Measurements from ENCODE around the gene INO80E.
"Not testable (repeated sequence)": the region's sequence is repeated elsewhere in the genome, so short reads cannot be mapped to it uniquely, and the experiment has no call there.

INO80E gene

DNA sequence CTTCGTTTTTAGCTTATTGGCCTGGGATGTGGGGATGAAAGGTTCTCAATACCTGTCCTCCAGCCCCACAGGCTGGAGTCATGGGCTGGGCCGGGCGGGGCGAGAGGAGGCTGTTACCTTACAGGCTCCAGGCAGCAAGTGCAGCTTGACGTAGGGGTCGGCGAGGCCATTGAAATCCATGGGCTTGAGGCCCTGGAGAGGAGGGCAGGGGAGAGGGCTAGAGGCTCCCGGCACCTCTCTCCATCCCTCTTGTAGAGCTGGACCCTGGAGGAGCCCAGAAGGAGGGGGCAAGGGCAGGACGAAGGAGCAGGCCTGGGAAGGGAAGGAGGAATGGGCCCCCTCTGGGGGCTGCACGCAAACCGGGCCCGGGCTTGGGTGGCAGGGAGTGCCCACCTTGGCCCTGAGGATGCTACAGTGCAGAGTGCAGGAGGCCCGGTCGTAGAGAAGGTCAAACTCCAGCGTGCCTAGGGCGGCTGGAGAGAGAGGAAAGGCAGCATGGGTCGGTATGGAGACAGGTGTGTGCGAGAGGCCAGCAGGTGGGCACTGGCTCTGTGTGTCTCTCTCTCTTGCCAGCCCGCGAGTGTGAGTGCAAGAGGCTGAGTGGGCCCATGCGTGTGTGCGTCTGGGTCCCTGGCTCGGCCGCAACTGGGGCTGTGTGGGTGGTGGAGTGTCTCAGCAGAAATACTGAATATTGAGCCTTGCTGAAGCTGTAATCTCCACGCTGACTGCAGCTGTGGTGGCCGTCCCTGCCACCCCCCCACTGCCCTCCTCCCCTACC, 13.2 kb downstream of the INO80E start:
- H3K27ac Mint-ChIP-seq = no peak overlapping the region
- H3K4me1 Mint-ChIP-seq = peaks cover 21% of the 10 kb centered on the region
- DNase-seq (ENCODE audit: low spot score in 2 of 2) = no peak
- peak overlapping the region; percentile 76 for H3K4me3 Mint-ChIP-seq
- H3K36me3 Mint-ChIP-seq = peaks cover 16% of the 10 kb centered on the region
- no peak for ATAC-seq
- H3K9me3 Mint-ChIP-seq = no peaks in the 10 kb centered on the region

DNA sequence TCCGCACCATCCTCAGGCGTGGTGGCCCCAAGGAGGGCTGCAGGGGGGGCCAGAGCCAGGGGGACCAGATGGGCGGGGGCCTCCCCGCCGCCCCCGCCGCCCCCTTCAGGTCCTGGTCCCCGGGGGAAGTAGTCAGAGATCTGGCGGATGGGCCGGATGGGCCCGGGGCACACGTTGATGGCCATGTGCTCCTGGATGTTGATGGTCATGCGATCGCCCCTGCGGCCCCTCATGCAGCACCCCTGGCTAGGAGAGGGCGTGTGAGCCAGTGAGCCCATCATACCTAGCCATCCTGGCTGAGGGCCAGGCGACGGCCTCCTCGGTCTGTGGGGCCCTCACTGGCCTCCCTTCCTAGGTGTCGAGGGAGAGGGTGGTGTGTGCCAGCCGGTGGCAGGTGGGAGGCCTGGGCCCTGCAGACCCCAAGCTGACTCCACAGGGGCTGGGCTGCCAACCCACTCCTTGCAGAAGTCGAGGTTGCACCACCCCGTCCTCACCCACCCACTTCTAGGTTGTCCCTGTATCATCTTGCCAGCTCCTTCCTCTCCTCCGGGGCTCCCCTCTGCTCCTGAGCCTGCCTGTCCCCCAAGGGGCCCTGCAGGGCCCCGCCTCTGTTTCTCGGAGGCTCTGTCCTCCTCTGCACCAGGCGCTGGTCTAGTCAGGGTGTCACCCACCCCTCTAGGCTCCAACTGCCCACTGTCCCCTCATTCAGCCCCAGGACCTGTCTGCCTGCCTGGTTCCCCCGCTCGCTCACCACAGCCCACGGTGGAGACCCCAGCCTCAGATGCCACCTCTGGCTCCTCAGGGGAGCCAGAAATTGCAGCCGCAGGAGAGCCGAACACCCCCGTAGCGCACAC, 14.2 kb downstream of the INO80E start:
- ATAC-seq = peak; percentile 22
- DNase-seq (ENCODE audit: low spot score in 2 of 2) = no peak
- no peaks in the 10 kb centered on the region for H3K9me3 Mint-ChIP-seq
- H3K4me1 Mint-ChIP-seq = peaks cover 21% of the 10 kb centered on the region
- H3K27ac Mint-ChIP-seq = peak overlapping the region; percentile 29
- peak overlapping the region; percentile 76 for H3K4me3 Mint-ChIP-seq
- peaks cover 11% of the 10 kb centered on the region for H3K36me3 Mint-ChIP-seq

DNA sequence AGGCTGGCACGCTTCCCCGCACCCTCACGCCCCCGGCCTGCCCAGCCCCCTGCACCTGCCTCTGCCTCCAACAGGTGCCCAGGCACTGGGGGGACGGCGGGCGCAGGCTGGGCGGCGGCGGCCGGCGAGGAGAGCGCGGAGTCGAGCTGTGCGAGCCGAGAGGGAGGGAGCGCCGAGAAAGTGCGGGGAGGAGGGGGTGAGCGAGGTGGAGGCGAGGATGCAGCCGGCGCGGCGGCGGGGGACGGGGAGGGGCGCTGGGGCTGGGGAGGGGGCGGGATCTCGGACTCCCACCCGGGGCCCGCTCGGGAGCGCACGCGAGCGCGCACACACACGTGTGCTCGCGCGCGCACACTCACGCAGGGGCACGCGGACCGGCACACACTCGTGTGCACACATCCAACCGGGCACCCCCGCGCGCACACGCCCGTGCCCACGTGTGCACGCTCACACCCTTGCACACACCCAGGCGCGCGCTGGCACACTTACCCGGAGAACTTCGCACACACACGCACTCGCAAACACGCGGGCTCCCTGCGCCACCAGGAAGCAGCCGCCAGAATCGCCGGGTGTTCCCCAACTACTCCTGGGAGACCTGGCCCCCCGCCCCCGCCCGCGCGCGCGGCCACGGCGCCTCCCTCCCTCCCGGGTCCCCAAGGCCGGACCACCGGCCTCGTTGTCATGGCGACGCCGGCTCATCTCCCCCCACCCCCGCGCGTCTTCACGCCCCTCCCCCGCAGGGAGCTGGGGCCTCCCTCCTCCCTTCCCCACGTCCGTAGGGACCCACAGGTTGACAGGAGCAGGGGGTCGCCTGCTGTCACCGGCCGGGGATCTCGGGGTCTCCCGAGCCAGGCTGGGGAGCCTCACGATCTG, 15.0 kb downstream of the INO80E start, which contains the start of gene DOC2A:
DOC2A (minus strand) TSS at position 184 of the 870 bp plus-strand sequence. CDS start 805 bp downstream, outside the sequence.
- Mint-ChIP-seq H3K27ac (peak within 1 kb of the TSS; percentile 29), H3K36me3 (peaks cover 6% of the 10 kb centered on the region), H3K4me3 (peak within 1 kb of the TSS; percentile 76), H3K9me3 (no peaks in the 10 kb centered on the region), H3K4me1 (peaks cover 21% of the 10 kb centered on the region)
- ATAC-seq (peak; percentile 67), DNase-seq (ENCODE audit: low spot score in 2 of 2) (no peak)

DNA sequence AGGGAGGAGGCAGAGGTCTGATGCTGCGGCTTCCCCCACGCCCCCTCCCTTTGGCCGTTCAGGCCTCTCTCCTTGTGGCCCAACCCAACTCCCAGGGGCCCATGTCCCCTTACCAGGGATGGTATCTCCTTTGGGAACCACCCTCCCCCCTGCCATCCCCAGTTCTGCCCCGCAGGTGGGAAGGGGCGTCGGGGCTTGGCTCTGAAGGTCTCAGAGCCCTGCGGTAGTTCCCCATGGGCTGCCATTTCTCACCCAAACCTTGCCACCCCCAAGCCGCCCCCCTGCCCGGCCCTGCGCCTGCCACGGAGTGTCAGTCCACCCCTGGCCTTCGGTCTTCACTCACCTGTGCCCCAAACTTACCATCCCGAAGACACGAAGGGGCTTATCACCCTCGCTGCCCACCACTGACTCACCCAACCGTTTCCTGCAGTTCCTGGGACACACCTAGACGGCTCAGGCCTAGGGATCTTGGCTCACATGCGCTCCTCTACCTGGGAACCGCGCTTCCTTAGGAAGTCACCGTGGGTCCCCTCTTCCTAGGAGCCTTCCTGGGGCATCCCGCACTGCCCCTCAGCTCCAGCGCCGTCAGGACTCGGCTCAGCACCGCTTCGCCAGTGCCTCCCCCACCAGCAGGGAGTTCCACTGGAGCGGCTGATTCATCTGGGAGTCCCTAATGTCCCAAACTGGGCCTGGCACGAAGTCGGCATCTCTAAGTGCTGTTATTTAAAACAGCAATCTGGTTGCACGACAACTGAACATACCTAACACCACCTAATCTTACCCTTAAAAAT, 15.9 kb downstream of the INO80E start:
- peaks cover 6% of the 10 kb centered on the region for H3K36me3 Mint-ChIP-seq
- DNase-seq (ENCODE audit: low spot score in 2 of 2) (no peak), ATAC-seq (no peak)
- peaks cover 21% of the 10 kb centered on the region for H3K4me1 Mint-ChIP-seq
- H3K27ac Mint-ChIP-seq = no peak overlapping the region
- peak overlapping the region; percentile 76 for H3K4me3 Mint-ChIP-seq
- H3K9me3 Mint-ChIP-seq = no peaks in the 10 kb centered on the region

DNA sequence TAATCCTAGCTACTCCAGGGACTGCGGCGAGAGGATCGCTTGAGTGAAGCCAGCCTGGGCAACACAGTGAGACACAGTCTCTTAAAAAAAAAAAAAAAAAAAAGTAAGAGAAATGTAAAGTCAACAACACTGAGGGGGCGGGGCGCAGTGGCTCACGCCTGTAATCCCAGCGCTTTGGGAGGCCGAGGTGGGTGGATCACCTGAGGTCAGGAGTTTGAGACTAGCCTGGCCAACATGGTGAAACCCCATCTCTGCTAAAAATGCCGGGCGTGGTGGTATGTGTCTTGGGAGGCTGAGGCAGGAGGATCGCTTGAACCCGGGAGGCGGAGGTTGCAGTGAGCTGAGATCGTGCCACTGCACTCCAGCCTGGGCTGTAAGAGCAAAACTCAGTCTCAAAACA, 16.6 kb downstream of the INO80E start:
- ATAC-seq; H3K4me3 Mint-ChIP-seq; DNase-seq (ENCODE audit: low spot score in 2 of 2); H3K36me3 Mint-ChIP-seq; H3K27ac Mint-ChIP-seq; H3K9me3 Mint-ChIP-seq: not testable (repeated sequence)
- peaks cover 21% of the 10 kb centered on the region for H3K4me1 Mint-ChIP-seq

DNA sequence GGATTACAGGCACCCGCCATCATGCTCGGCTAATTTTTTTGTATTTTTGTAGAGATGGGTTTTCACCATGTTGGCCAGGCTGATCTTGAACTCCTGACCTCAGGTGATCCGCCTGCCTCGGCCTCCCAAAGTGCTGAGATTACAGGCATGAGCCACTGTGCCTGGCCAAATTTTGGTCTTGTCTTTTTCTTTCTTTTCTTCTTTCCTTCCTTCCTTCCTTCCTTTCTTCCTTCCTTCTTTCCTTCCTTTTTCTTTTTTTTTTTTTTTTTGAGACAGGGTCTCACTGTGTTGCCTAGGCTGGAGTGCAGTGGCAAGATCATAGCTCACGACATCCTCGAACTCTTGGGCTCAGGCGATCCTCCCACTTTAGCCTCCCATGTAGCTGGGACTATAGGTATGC, 19.4 kb downstream of the INO80E start:
- H3K27ac Mint-ChIP-seq = peak overlapping the region; percentile 33
- H3K4me3 Mint-ChIP-seq; H3K36me3 Mint-ChIP-seq; ATAC-seq; H3K9me3 Mint-ChIP-seq; DNase-seq (ENCODE audit: low spot score in 2 of 2); H3K4me1 Mint-ChIP-seq: not testable (repeated sequence)

DNA sequence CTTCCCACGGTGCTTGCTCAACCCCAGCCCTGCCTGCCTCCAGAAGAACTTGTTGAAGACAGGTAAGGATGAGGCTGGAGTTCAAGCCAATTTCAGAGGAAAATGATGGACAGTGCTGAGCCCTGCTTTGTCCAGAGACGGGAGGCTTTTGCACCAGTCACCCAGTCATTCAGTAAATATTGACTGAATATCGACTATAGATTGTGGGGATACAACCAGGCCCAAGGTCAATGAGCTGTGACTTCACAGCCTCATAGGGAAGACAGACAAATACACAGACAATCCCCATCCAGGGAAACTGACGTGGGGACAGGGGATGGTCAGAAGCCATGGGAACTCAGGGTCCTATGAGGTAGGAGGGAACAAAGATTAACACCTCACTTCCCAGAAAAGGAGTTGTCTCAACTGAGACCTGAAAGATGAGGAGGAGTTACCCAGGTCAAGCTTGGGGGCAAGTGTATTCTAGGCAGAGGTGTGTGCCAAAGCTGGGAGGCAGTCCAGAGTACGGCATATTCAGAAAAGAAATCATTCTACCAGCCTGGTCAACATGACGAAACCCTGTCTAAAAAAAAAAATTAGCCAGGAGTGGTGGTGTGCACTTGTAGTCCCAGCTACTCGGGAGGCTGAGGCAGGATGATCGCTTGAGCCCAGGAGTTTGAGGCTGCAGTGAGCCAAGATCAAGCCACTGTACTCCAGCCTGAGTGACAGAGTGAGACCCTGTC, 20.7 kb downstream of the INO80E start:
- peaks cover 5% of the 10 kb centered on the region for H3K36me3 Mint-ChIP-seq
- DNase-seq (ENCODE audit: low spot score in 2 of 2) = no peak
- peak overlapping the region; percentile 3 for H3K27ac Mint-ChIP-seq
- ATAC-seq = no peak
- no peak overlapping the region for H3K4me3 Mint-ChIP-seq
- H3K4me1 Mint-ChIP-seq = peaks cover 17% of the 10 kb centered on the region
- H3K9me3 Mint-ChIP-seq = no peaks in the 10 kb centered on the region

DNA sequence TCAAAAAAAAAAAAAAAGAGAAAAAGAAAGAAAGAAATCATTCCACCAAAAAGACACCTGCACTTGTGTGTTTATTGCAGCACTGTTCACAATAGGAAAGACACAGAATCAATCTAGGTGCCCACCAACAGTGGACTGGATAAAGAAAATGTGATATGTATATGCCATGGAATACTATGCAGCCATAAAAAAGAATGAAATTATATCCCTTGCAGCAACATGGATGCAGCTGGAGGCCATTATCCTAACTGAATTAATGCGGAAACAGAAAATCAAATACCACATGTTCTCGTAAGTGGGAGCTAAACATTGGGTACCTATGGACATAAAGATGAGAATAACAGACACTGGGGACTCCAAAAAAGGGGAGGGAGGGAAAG, 21.2 kb downstream of the INO80E start:
- H3K9me3 Mint-ChIP-seq = no peaks in the 10 kb centered on the region
- no peak for ATAC-seq

DNA sequence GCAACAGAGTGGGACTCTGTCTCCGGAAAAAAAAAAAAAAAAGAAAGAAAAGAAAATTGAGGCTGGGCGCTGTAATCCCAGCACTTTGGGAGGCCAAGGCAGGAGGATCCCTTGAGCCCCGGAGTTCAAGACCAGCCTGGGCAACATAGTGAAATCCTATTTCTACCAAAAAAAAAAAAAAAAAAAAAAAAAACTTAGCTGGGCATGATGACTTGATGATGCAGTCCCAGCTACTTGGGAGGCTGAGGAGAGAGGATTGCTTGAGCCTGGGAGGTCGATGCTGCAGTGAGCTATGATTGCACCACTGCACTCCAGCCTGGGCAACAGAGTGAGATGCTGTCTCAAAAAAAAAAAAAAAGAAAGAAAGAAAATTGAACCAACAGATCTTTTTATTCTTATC, 21.9 kb downstream of the INO80E start:
- not testable (repeated sequence) for H3K27ac Mint-ChIP-seq; DNase-seq (ENCODE audit: low spot score in 2 of 2); ATAC-seq; H3K4me3 Mint-ChIP-seq; H3K36me3 Mint-ChIP-seq; H3K9me3 Mint-ChIP-seq
- peaks cover 11% of the 10 kb centered on the region for H3K4me1 Mint-ChIP-seq

More for the DNA sequence above, 21.2 kb downstream of the INO80E start:
- Mint-ChIP-seq H3K36me3 (no peaks in the 10 kb centered on the region), H3K27ac (peak overlapping the region; percentile 3), H3K4me3 (no peak overlapping the region), H3K4me1 (peaks cover 11% of the 10 kb centered on the region)
- no peak for DNase-seq (ENCODE audit: low spot score in 2 of 2)

DNA sequence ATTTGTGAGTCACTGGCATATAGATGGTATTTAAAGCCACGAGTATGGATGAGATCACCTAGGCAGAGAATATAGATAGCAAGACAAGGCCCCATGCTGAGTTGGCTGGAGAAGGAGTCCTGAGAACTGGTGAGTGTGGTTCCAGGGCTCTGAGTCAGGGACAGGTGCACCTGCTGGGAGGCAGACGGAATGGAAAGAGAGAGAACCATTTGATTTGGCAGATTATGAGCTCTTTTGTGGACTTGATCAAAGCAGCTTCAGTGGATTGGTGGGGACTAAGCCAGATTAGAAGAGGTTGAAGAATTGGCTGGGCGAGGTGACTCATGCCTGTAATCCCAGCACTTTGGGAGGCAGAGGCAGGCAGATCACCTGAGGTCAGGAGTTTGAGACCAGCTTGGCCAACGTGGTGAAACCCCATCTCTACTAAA, 22.7 kb downstream of the INO80E start:
- H3K27ac Mint-ChIP-seq = no peak overlapping the region
- ATAC-seq (peak; percentile 36), DNase-seq (ENCODE audit: low spot score in 2 of 2) (no peak)
- peaks cover 11% of the 10 kb centered on the region for H3K4me1 Mint-ChIP-seq
- H3K36me3 Mint-ChIP-seq = no peaks in the 10 kb centered on the region
- H3K4me3 Mint-ChIP-seq = no peak overlapping the region
- H3K9me3 Mint-ChIP-seq = no peaks in the 10 kb centered on the region

DNA sequence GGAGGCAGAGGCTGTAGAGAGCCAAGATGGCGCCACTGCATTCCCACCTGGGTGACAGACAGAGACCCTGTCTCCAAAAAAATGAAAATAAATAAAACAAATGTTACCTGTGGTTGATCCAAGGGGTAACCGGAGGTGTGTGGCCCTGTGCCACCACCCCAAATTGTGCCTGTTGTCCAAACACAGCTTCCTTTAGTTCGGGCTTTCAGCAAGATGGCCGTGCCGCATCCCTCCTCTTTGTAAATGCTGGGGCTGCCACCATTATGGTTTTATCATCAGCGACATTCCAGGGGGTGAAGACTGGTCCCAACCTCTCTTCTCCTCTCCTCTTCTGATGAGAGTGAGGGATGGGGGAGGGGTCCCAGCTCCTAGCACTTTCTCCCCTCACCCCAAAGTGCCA, 26.8 kb downstream of the INO80E start, which contains the start of gene C16orf92:
C16orf92 (plus strand) TSS at position 312 of the 400 bp plus-strand sequence. CDS start 143 bp downstream, outside the sequence.
- Mint-ChIP-seq H3K27ac (no peak within 1 kb of the TSS), H3K9me3 (no peaks in the 10 kb centered on the region), H3K36me3 (no peaks in the 10 kb centered on the region), H3K4me3 (no peak within 1 kb of the TSS), H3K4me1 (peaks cover 16% of the 10 kb centered on the region)
- ATAC-seq = no peak
- DNase-seq (ENCODE audit: low spot score in 2 of 2) = no peak

DNA sequence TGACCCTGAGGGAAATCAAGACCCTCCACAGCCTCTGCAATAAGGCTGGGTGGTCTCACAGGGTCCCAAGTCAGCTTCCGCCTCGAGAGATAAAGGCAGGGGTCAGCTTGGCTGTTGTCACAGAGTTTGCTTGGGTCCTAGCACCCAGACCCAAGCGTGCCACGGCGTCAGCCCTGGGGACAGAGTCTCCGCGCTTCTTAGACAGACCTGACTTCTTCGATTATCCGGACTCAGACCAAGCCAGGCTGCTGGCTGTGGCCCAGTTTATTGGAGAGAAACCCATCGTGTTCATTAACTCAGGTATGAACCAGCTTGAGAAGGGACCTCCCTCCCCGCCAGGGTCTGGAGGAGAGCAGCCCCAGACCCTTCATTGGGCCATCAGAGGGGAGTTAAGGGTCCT, 27.5 kb downstream of the INO80E start:
- H3K36me3 Mint-ChIP-seq = no peaks in the 10 kb centered on the region
- no peak for ATAC-seq
- no peak overlapping the region for H3K4me3 Mint-ChIP-seq
- H3K9me3 Mint-ChIP-seq = no peaks in the 10 kb centered on the region
- no peak overlapping the region for H3K27ac Mint-ChIP-seq
- peaks cover 21% of the 10 kb centered on the region for H3K4me1 Mint-ChIP-seq
- no peak for DNase-seq (ENCODE audit: low spot score in 2 of 2)

DNA sequence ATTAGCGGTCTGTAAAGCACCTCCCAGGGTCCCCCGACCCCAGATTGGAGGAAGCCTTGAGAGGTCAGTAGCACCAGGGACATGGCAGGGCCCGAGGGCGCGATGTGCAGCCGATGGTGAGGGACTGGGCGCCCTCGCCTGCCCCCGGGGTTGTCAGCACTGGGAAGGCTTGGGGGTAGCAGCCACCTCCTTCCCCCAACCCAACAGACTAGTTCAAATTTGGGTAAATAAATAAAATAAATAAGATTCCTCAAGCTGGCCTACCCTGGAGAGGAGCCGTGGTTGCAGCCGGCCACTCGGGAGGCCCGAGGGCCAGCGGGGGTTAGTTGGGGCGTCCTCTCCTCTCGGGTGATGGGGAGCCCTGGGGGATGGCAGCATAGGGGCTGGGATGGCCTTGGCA, 28.4 kb downstream of the INO80E start:
- no peaks in the 10 kb centered on the region for H3K36me3 Mint-ChIP-seq

DNA sequence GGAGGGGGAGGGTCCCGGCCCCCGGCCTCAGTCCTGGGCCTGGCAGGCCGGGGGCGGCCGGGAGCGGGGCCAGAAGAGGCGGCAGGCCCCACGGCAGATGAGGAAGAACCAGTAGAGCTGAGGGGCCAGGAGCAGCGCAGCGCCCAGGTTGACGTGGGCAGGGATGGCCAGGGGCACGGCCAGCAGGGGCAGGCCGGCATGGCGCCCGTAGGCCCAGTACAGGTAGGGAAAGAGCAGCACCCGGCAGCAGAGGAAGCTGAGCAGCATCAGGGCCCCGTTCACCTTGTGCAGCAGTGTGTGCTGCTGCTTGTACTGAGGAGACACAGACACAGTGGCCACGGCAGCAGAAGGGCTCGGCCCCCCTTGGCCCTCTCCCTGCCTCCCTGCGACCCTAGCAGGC, 29.1 kb downstream of the INO80E start:
- H3K27ac Mint-ChIP-seq = no peak overlapping the region
- peaks cover 25% of the 10 kb centered on the region for H3K4me1 Mint-ChIP-seq
- H3K9me3 Mint-ChIP-seq = no peaks in the 10 kb centered on the region
- no peak for ATAC-seq
- no peak overlapping the region for H3K4me3 Mint-ChIP-seq
- no peaks in the 10 kb centered on the region for H3K36me3 Mint-ChIP-seq
- DNase-seq (ENCODE audit: low spot score in 2 of 2) = no peak

More for the DNA sequence above, 28.4 kb downstream of the INO80E start:
- Mint-ChIP-seq H3K9me3 (no peaks in the 10 kb centered on the region), H3K4me1 (peaks cover 21% of the 10 kb centered on the region), H3K4me3 (no peak overlapping the region), H3K27ac (no peak overlapping the region)
- DNase-seq (ENCODE audit: low spot score in 2 of 2) (no peak), ATAC-seq (no peak)

Measured in stimulated activated effector memory CD8-positive, alpha-beta T cell treated with anti-CD3 and anti-CD28 coated beads, Interleukin-12 subunit alpha, Interleukin-12 subunit beta, amount 100 ng/mL, for 72 hours (primary cell).